ENCODE measurements around the gene NPC2. TPM values are rescaled to one million over a fixed set of nuclear protein-coding genes. Genes with fewer than 3 reads are reported as not detected.

Gene NPC2
- polyA plus RNA-seq, 2 of the 4 experiments (the other 2 are of a cell fraction), result 97.7 to 457 TPM

DNA sequence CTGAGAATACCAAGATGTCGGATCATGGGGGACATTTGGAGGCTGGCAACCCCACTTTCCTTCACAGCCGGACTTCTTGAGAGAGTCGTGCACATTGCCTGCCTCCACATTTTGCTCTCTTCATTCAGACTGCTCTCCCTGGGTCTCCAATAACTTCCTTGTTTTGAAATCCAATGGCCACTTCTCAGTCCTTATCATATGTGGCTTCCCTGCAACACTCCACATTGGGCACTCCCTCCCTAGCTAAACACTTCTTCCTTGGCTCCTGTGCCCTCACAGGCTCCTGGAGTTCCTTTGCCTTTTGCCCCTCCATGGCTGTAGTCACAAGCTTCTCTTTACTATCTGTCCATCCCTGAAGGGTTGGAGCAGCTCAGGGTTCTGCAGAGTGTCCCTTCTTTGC lies 30.1 kb downstream of the NPC2 start:
- DNase-seq (ENCODE audit: low read depth in 1 of 2, low spot score in 1 of 2) (no peak), FAIRE-seq (no peak), ATAC-seq (no peak)
- Histone ChIP-seq H3K4me3 (no peak overlapping the region), H3K27ac (no peak overlapping the region), H3K4me2 (no peak overlapping the region), H3K9me3 (no peaks in the 10 kb centered on the region), H3K4me1 (no peaks in the 10 kb centered on the region)
- TF ChIP-seq USF2 (IDR thresholded peaks at IDR 0.05) (no peak), RFX5 (IDR thresholded peaks at IDR 0.05) (no peak), FOSB (CRISPR knock-in tag; IDR thresholded peaks at IDR 0.05) (no peak), HOXB5 (CRISPR knock-in tag; IDR thresholded peaks at IDR 0.05) (no peak), NFE2L2 (conservative IDR thresholded peaks at IDR 0.05; ENCODE audit: low read length) (no peak), FOSL2 (IDR thresholded peaks at IDR 0.05) (no peak), FOSL2 (CRISPR knock-in tag; IDR thresholded peaks at IDR 0.05) (no peak), REST (IDR thresholded peaks at IDR 0.05) (no peak), RCOR1 (IDR thresholded peaks at IDR 0.05; ENCODE audit: low read depth, low read length) (no peak), CBX2 (IDR thresholded peaks at IDR 0.05; ENCODE audit: borderline replicate concordance, low read depth) (no peak), BHLHE40 (IDR thresholded peaks at IDR 0.05; ENCODE audit: low read depth, low read length) (no peak), PHF8 (IDR thresholded peaks at IDR 0.05; ENCODE audit: borderline replicate concordance, low read depth) (no peak), TP53 (CRISPR knock-in tag; IDR thresholded peaks at IDR 0.05) (no peak), EHMT2 (IDR thresholded peaks at IDR 0.05; ENCODE audit: low read depth) (no peak), CBX8 (IDR thresholded peaks at IDR 0.05) (no peak), NR3C1 (IDR thresholded peaks at IDR 0.05) (no peak)
- TF ChIP-seq, protein P1, sequence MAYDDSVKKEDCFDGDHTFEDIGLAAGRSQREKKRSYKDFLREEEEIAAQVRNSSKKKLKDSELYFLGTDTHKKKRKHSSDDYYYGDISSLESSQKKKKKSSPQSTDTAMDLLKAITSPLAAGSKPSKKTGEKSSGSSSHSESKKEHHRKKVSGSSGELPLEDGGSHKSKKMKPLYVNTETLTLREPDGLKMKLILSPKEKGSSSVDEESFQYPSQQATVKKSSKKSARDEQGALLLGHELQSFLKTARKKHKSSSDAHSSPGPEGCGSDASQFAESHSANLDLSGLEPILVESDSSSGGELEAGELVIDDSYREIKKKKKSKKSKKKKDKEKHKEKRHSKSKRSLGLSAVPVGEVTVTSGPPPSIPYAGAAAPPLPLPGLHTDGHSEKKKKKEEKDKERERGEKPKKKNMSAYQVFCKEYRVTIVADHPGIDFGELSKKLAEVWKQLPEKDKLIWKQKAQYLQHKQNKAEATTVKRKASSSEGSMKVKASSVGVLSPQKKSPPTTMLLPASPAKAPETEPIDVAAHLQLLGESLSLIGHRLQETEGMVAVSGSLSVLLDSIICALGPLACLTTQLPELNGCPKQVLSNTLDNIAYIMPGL (CRISPR knock-in tag; IDR thresholded peaks at IDR 0.05; ENCODE audit: borderline replicate concordance), result no peak
- CTCF ChIA-PET, result interaction anchor here (0.6 to 2.0 kb wide), 3 partner anchors 87 to 1286 kb away, joined by 3 to 5 read pairs (median 4); no protein-coding TSS in a partner anchor
- WGBS (ENCODE audit: missing lambda C conversion rate), result 38% methylated on average over 3 of the region's 3 CpGs
- POLR2A ChIA-PET, result no interaction called here

GRCh38 chr14:74459976-74460375 lies 33.1 kb downstream of the NPC2 start:
- Histone ChIP-seq H3K4me2 (no peak overlapping the region), H3K4me1 (no peaks in the 10 kb centered on the region), H3K27ac (no peak overlapping the region), H3K9me3 (no peaks in the 10 kb centered on the region), H3K4me3 (no peak overlapping the region)
- ChIA-PET POLR2A (no interaction called here), CTCF (interaction anchor here (0.8 to 6.8 kb wide), 13 partner anchors 8 to 119 kb away, joined by 3 to 31 read pairs (median 5); no protein-coding TSS in a partner anchor)
- peak in 1 of 2 experiments; percentile 8; a peak in 3 of 6 replicates for ATAC-seq
- WGBS (ENCODE audit: missing lambda C conversion rate), result 83% methylated on average over 6 of the region's 6 CpGs
- TF ChIP-seq ESRRA (IDR thresholded peaks at IDR 0.05; ENCODE audit: borderline replicate concordance, low read length), result no peak
- TF ChIP-seq JUNB (IDR thresholded peaks at IDR 0.05), result no peak
- no peak for TF ChIP-seq CHD2 (IDR thresholded peaks at IDR 0.05; ENCODE audit: low read length, partially characterized antibody)
- no peak for TF ChIP-seq RARB (CRISPR knock-in tag; IDR thresholded peaks at IDR 0.05)
- no peak for TF ChIP-seq CHD4 (IDR thresholded peaks at IDR 0.05; ENCODE audit: borderline replicate concordance)
- no peak for TF ChIP-seq HES2 (IDR thresholded peaks at IDR 0.05)
- FAIRE-seq, result no peak
- no peak for DNase-seq (ENCODE audit: low read depth in 1 of 2, low spot score in 1 of 2)

Data from A549 (cell line).